ENCODE results near the gene GRIP2. TPM values are rescaled to one million over a fixed set of nuclear protein-coding genes. Genes with fewer than 3 reads are reported as not detected.
A peak's percentile ranks its signal among the peaks of the same experiment; 100 is the strongest.

Gene GRIP2
- total and polyA plus RNA-seq, 9 donors, result 1.1 to 19.4 (median 5.4) TPM

DNA sequence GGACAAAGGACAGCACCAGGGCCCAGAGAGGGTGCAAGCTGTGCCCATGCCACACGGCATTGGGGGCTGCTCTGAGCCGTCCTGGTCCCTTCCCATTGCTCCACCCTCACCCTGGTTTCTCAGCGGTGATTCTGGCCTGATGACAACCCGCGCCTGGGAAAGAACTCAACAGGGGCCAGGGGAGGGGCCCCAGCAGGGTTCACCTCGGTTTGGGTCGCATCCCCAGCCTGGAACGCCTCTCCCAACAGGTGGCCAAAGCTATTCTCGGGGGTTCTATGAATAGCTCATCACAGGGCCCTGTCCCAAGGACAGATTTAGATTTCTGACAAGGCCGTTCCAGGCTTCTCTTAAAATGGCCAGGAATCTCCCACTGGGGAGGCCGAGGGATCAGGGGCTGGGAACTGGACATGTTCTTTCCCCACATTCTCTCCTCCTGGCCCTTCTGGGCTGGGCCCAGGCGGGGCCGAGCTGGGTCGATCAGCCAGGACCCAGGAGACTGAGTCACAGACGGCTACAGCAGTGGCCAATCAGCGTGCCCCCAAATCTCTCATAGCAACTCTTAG, 17.9 kb downstream of the GRIP2 start:
- intact Hi-C loops (cut with DNase I), result no loop called here
- H3K9me3 ChIP-seq, result no peaks in the 10 kb centered on the region
- H3K36me3 ChIP-seq, result no peaks in the 10 kb centered on the region
- WGBS, 3 donors, result 59 to 70% (median 64%) methylated on average over 16 of the region's 16 CpGs
- TF ChIP-seq EP300 (IDR thresholded peaks at IDR 0.05), result no peak
- no peak for TF ChIP-seq POLR2A (IDR thresholded peaks at IDR 0.05)
- TF ChIP-seq, protein P1, sequence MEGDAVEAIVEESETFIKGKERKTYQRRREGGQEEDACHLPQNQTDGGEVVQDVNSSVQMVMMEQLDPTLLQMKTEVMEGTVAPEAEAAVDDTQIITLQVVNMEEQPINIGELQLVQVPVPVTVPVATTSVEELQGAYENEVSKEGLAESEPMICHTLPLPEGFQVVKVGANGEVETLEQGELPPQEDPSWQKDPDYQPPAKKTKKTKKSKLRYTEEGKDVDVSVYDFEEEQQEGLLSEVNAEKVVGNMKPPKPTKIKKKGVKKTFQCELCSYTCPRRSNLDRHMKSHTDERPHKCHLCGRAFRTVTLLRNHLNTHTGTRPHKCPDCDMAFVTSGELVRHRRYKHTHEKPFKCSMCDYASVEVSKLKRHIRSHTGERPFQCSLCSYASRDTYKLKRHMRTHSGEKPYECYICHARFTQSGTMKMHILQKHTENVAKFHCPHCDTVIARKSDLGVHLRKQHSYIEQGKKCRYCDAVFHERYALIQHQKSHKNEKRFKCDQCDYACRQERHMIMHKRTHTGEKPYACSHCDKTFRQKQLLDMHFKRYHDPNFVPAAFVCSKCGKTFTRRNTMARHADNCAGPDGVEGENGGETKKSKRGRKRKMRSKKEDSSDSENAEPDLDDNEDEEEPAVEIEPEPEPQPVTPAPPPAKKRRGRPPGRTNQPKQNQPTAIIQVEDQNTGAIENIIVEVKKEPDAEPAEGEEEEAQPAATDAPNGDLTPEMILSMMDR (IDR thresholded peaks at IDR 0.05), result no peak
- no peak overlapping the region for H3K4me3 ChIP-seq
- H3K27ac ChIP-seq, result no peak overlapping the region
- H3K27me3 ChIP-seq, result no peaks in the 10 kb centered on the region
- peak in 4 of 5 donors; percentile 8 to 29 (median 17) for DNase-seq
- H3K4me1 ChIP-seq (ENCODE audit: insufficient read depth), result no peaks in the 10 kb centered on the region

DNA sequence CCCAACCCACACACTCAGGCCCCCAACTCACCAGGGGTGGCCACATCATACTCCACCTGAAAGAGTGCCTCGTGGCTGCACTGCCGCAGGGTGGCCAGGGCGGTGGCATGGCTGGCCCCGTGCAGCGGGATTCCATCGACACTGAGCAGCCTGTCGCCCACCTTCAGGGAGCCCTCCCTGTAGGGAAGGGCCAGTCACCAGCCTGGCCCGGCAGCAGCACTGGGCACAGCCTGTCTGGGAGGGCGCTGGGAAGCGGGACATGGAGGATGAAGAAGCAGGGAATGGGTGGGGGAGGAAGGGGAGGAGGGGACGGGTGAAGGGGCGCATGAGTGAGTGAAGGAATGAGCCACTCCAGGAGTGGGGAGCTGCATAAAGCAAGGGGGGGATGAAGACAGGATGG, 18.5 kb downstream of the GRIP2 start:
- DNase-seq, result peak in 4 of 5 donors; percentile 7 to 26 (median 14)
- Histone ChIP-seq H3K36me3 (no peaks in the 10 kb centered on the region), H3K27me3 (no peaks in the 10 kb centered on the region), H3K4me1 (ENCODE audit: insufficient read depth) (no peaks in the 10 kb centered on the region), H3K9me3 (no peaks in the 10 kb centered on the region), H3K27ac (no peak overlapping the region), H3K4me3 (no peak overlapping the region)
- intact Hi-C loops (cut with DNase I), result no loop called here
- no peak for TF ChIP-seq EP300 (IDR thresholded peaks at IDR 0.05)
- WGBS, 3 donors, result 81 to 88% (median 85%) methylated on average over 12 of the region's 12 CpGs

GRCh38 chr3:14520967-14521366, 19.2 kb downstream of the GRIP2 start:
- 86 to 95% (median 94%) methylated on average over 8 of the region's 8 CpGs for WGBS, 3 donors
- TF ChIP-seq POLR2A (IDR thresholded peaks at IDR 0.05), result no peak
- TF ChIP-seq EP300 (IDR thresholded peaks at IDR 0.05), result no peak
- TF ChIP-seq, protein P1 (IDR thresholded peaks at IDR 0.05), result no peak
- Histone ChIP-seq H3K9me3 (no peaks in the 10 kb centered on the region), H3K27me3 (no peaks in the 10 kb centered on the region), H3K36me3 (no peaks in the 10 kb centered on the region), H3K4me3 (no peak overlapping the region), H3K27ac (no peak overlapping the region), H3K4me1 (ENCODE audit: insufficient read depth) (no peaks in the 10 kb centered on the region)
- DNase-seq, result peak in 4 of 5 donors; percentile 6 to 21 (median 6)
- intact Hi-C loops (cut with DNase I), result no loop called here

GRCh38 chr3:14520149-14520548, 20.0 kb downstream of the GRIP2 start:
- H3K9me3 ChIP-seq, result no peaks in the 10 kb centered on the region
- H3K4me3 ChIP-seq, result no peak overlapping the region
- H3K4me1 ChIP-seq (ENCODE audit: insufficient read depth), result no peaks in the 10 kb centered on the region
- intact Hi-C loops (cut with DNase I), result no loop called here
- no peak for TF ChIP-seq EP300 (IDR thresholded peaks at IDR 0.05)
- H3K27me3 ChIP-seq, result no peaks in the 10 kb centered on the region
- no peak overlapping the region for H3K27ac ChIP-seq
- peak in 3 of 5 donors; percentile 9 to 20 (median 9) for DNase-seq
- 90 to 95% (median 92%) methylated on average over 15 of the region's 15 CpGs for WGBS, 3 donors
- H3K36me3 ChIP-seq, result no peaks in the 10 kb centered on the region

- 74 to 91% (median 79%) methylated on average over 1 of the region's 1 CpG for WGBS, 3 donors
- peak in 3 of 5 donors; percentile 5 to 10 (median 8) for DNase-seq
Measured at GRCh38 chr3:14519406-14519805, 20.7 kb downstream of the GRIP2 start.

More at GRCh38 chr3:14519406-14519805, 20.7 kb downstream of the GRIP2 start:
- intact Hi-C loops (cut with DNase I), result no loop called here
- Histone ChIP-seq H3K9me3 (no peaks in the 10 kb centered on the region), H3K27me3 (no peaks in the 10 kb centered on the region), H3K27ac (no peak overlapping the region), H3K4me1 (ENCODE audit: insufficient read depth) (no peaks in the 10 kb centered on the region), H3K4me3 (no peak overlapping the region), H3K36me3 (no peaks in the 10 kb centered on the region)
- TF ChIP-seq EP300 (IDR thresholded peaks at IDR 0.05) (no peak), POLR2A (IDR thresholded peaks at IDR 0.05) (no peak)
- TF ChIP-seq, protein P1 (IDR thresholded peaks at IDR 0.05), result no peak

Data from ovary (tissue), 9 donors.